Prostate gland (tissue), 2 donors: ENCODE measurements around the gene MXD4.

Source experiments
- POLR2A ChIP-seq: fragments of 450-650 bp; IDR thresholded peaks from one replicate; pipeline ENCODE4 v1.6.1; 2016; ENCODE audit warnings: antibody characterized with exemption, mild to moderate bottlenecking
- POLR2AphosphoS5 ChIP-seq: sonication (generic); formaldehyde crosslinking; IDR thresholded peaks from one replicate; pipeline ENCODE4 v1.6.1; 2017; ENCODE audit warnings: antibody characterized with exemption
- TF ChIP-seq, protein P1 (sequence below), 4 experiments: fragments of 200-600 bp in 2 of 4; fragments of 450-650 bp in 2 of 4; sonication (generic) in 2 of 4; IDR thresholded peaks; 1 replicate in 3 of 4; 2 replicates in 1 of 4; pipeline ENCODE4 v1.5.1; 2016 to 2019; ENCODE audit warnings: antibody characterized with exemption in 4 of 4, mild to moderate bottlenecking in 2 of 4, moderate library complexity in 2 of 4

DNA sequence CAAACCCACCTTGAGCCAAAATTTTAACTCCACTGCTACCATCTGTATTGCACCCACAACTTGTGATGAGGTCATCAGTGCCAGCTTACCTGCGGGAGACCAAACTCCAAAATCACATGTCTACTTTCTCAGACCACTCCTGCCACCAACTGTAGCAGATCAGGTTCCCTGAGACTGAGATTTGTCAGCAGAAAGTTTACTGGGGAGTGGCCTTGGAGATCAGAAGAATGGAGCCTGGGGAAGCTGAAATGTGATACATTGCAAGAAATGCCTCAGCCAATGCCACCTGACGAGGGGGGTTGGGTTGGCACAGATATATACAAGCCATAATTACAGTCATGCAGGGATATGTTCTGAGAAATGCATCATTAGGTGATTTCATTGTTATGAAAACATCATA is 39.1 kb downstream of the MXD4 start:
- TF ChIP-seq, protein P1, sequence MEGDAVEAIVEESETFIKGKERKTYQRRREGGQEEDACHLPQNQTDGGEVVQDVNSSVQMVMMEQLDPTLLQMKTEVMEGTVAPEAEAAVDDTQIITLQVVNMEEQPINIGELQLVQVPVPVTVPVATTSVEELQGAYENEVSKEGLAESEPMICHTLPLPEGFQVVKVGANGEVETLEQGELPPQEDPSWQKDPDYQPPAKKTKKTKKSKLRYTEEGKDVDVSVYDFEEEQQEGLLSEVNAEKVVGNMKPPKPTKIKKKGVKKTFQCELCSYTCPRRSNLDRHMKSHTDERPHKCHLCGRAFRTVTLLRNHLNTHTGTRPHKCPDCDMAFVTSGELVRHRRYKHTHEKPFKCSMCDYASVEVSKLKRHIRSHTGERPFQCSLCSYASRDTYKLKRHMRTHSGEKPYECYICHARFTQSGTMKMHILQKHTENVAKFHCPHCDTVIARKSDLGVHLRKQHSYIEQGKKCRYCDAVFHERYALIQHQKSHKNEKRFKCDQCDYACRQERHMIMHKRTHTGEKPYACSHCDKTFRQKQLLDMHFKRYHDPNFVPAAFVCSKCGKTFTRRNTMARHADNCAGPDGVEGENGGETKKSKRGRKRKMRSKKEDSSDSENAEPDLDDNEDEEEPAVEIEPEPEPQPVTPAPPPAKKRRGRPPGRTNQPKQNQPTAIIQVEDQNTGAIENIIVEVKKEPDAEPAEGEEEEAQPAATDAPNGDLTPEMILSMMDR (IDR thresholded peaks at IDR 0.05) = no peak
- TF ChIP-seq POLR2A (no peak), POLR2AphosphoS5 (no peak)
